Breast epithelium (tissue), 3 donors: Measurements from ENCODE around the gene ALB.

Source experiments
- CTCF ChIP-seq, 3 donors: fragments of 450-650 bp; IDR thresholded peaks; one replicate each; pipeline ENCODE4 v1.5.1; 2016 to 2017; ENCODE audit warnings: antibody characterized with exemption in 3 of 3, mild to moderate bottlenecking in 3 of 3, moderate library complexity in 3 of 3
- POLR2AphosphoS5 ChIP-seq, 3 donors: sonication (generic); formaldehyde crosslinking; IDR thresholded peaks; one replicate each; pipeline ENCODE4 v1.6.1; 2017; ENCODE audit warnings: antibody characterized with exemption in 3 of 3

GRCh38 chr4:73381214-73381613 is 22.9 kb upstream of the ALB start:
- no peak for TF ChIP-seq CTCF (IDR thresholded peaks at IDR 0.05)
- no peak for TF ChIP-seq POLR2AphosphoS5 (IDR thresholded peaks at IDR 0.05)
